Body of pancreas (tissue), 4 donors: Measurements from ENCODE around the gene SLC5A9.

Experiments
- CTCF ChIP-seq, 7 experiments: fragments of 450-650 bp in 4 of 7; fragments of 200-600 bp in 3 of 7; sonication (generic) in 3 of 7; IDR thresholded peaks; one replicate each; pipeline ENCODE4 v1.5.1; 2016 to 2019; ENCODE audit warnings: antibody characterized with exemption in 7 of 7
- POLR2A ChIP-seq, 3 donors: fragments of 450-650 bp; IDR thresholded peaks; one replicate each; pipeline ENCODE4 v1.6.1; 2016; ENCODE audit warnings: antibody characterized with exemption in 3 of 3, mild to moderate bottlenecking in 2 of 3

- TF ChIP-seq POLR2A (IDR thresholded peaks at IDR 0.05) = no peak
- TF ChIP-seq CTCF (IDR thresholded peaks at IDR 0.05) = no peak
Observed at GRCh38 chr1:48232722-48233121, 10.2 kb downstream of the SLC5A9 start.
